WERI-Rb-1 (cell line): ENCODE measurements around the gene TRIM62.

Experiments
- DNase-seq: peaks from one replicate; pipeline ENCODE4 v3.0.0-alpha.2; 2020
- H3K27ac ChIP-seq: fragments of 250-450 bp; sonication (Bioruptor Pico); 2 replicates; pipeline ENCODE4 v1.5.1; 2020; ENCODE audit warnings: mild to moderate bottlenecking, moderate library complexity
- H3K27me3 ChIP-seq: fragments of 250-450 bp; sonication (Bioruptor Pico); 2 replicates; pipeline ENCODE4 v1.5.1; 2021; ENCODE audit warnings: mild to moderate bottlenecking, low read depth, moderate library complexity; ENCODE audit not compliant: insufficient read depth, severe bottlenecking
- H3K36me3 ChIP-seq: fragments of 250-450 bp; sonication (Bioruptor Pico); 2 replicates; pipeline ENCODE4 v1.5.1; 2020; ENCODE audit warnings: mild to moderate bottlenecking, moderate library complexity
- H3K4me3 ChIP-seq: 2 replicates; pipeline ENCODE4 v1.5.1; 2011; ENCODE audit warnings: low read depth, mild to moderate bottlenecking, control low read depth, low read length
- H3K9me3 ChIP-seq: fragments of 250-450 bp; sonication (Bioruptor Pico); 2 replicates; pipeline ENCODE4 v1.5.1; 2021; ENCODE audit warnings: mild to moderate bottlenecking, moderate library complexity; ENCODE audit not compliant: severe bottlenecking
- TF ChIP-seq, protein P1 (sequence below): IDR thresholded peaks from 2 replicates; pipeline ENCODE4 v1.5.1; 2011; ENCODE audit warnings: low read depth, mild to moderate bottlenecking, control low read depth, inconsistent platforms, low read length

The TRIM62 gene

DNA sequence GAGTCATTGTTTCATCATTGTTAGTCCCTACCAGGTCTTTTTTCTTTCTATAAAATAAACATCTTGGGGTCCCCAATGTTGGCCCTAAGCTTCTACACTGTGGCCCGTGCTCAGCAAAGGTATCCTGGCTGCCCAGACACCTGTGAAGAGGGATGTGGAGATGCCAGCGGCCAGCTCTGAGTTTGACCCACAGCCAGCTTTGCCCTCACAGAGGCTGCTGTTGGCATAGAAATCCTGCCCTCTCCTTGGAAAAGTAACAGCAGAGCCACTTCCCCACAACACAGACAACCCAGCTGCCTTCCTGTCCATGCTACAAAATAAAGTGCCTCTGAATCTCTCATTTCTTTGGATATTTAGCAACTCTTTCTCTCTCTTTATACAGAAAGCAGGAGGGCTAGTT, 6.0 kb downstream of the TRIM62 start:
- H3K4me3 ChIP-seq: no peak overlapping the region
- H3K27ac ChIP-seq: no peak overlapping the region; the same call in 1 of the 2 replicates
- no peaks in the 10 kb centered on the region for H3K9me3 ChIP-seq
- no peaks in the 10 kb centered on the region for H3K27me3 ChIP-seq
- DNase-seq: no peak
- TF ChIP-seq, protein P1, sequence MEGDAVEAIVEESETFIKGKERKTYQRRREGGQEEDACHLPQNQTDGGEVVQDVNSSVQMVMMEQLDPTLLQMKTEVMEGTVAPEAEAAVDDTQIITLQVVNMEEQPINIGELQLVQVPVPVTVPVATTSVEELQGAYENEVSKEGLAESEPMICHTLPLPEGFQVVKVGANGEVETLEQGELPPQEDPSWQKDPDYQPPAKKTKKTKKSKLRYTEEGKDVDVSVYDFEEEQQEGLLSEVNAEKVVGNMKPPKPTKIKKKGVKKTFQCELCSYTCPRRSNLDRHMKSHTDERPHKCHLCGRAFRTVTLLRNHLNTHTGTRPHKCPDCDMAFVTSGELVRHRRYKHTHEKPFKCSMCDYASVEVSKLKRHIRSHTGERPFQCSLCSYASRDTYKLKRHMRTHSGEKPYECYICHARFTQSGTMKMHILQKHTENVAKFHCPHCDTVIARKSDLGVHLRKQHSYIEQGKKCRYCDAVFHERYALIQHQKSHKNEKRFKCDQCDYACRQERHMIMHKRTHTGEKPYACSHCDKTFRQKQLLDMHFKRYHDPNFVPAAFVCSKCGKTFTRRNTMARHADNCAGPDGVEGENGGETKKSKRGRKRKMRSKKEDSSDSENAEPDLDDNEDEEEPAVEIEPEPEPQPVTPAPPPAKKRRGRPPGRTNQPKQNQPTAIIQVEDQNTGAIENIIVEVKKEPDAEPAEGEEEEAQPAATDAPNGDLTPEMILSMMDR: no peak
- H3K36me3 ChIP-seq: peaks cover 8% of the 10 kb centered on the region

DNA sequence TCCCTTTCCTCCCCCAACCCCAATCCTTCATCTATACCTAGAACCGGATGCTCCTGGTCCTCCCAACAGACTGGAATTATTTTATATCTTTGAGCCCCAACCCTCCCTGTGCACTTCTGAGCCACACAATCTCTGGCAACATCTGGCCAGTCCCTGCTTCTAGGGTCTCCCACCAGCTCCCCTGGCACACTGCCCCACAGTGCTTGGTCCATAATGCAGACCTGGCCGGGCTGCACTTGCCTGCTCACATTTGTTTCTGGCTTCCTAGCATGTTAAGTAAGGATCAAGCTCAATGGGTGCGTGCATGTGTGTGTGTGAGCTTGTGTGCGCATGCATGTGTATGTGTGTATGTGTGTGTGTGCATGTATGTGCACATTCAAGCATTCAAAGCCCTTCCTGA, 8.8 kb downstream of the TRIM62 start:
- no peak for DNase-seq
- H3K4me3 ChIP-seq: no peak overlapping the region
- TF ChIP-seq, protein P1: no peak
- H3K27me3 ChIP-seq: no peaks in the 10 kb centered on the region
- peaks cover 10% of the 10 kb centered on the region for H3K36me3 ChIP-seq
- H3K27ac ChIP-seq: no peak overlapping the region
- no peaks in the 10 kb centered on the region for H3K9me3 ChIP-seq

DNA sequence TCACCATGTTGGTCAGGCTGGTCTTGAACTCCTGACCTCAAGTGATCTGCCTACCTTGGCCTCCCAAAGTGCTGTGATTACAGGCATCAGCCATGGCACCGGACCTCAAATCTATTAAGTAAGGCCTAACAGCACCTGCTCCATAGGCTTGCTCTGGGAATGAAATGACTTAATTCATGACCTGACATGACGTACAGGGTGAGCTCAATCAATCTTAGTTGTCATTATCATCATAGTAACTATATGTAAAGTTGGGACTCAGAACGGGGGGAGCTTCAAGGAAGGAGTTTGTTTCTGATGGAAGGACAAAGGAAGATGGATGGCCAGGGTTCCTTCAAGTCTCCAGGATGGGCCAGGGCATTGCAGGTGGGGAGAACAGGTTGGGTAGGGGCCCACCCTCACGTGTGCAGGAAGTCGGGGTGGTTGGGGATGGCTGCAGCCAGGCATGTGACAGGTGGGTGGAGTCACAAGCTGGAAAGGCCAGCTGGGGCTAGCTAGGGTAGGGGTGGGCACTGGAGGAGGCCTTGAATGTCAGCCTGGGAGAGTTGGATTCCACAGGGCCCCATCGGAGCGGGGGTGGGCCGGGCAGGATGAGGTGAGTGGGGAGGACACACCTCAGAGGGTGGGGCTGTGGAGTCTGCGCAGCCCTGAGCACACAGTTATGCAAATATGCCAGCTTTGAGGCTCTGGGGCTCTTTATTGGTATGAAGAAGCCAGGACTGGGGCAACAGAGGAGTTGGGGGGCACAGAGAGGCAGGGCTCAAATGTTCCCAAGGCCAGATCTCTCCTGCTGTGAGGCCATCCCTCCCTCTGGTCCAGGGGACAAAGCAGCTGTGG, 9.6 kb downstream of the TRIM62 start:
- no peaks in the 10 kb centered on the region for H3K9me3 ChIP-seq
- no peak overlapping the region for H3K4me3 ChIP-seq
- H3K27ac ChIP-seq: no peak overlapping the region
- DNase-seq: peak; percentile 20
- peaks cover 18% of the 10 kb centered on the region for H3K36me3 ChIP-seq
- no peaks in the 10 kb centered on the region for H3K27me3 ChIP-seq
- TF ChIP-seq, protein P1: no peak

DNA sequence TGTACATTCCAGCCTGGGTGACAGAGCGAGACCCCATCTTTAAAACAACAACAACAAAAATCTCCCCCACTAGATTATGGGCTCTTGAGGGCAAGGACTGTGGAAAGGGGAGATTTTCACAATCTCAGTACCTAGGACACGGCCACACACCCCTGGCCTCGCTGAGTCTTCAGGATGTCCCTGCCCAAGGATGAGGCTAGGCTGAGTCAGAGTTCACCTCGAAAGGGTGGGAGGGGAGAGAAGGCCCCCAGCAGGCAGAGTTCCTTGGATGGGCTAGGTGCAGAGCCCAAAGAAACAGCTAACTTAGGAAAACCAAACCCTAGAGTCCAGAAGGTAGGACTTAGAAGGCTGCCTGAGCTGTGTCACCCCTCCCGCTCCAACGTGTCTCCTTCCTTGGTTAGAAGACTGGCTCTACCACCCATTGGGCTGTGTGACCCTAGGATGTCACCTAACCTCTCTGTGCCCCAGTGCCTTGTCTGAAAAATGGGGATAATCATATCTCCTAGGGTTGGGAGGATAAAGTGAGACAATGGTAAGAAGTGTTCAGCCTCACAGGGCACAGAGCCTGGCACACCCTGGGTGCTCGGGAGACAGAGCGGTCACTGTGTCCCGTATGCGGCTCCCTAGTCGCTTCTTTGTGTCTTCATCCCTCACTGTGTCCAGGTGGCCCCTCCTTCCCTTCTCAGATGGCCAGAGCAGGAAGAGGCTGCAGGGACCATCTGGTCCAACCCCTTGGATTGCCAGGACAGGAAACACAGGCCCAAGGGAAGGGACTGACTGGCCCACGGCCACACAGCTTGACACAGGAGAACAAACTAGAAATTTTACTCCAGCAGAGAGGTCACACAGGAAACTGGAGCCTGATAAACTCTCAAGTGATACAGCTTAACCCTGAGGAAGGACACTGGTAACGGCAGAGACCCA, 11.2 kb downstream of the TRIM62 start:
- Histone ChIP-seq H3K27ac (no peak overlapping the region), H3K36me3 (peaks cover 29% of the 10 kb centered on the region), H3K4me3 (no peak overlapping the region), H3K9me3 (no peaks in the 10 kb centered on the region), H3K27me3 (no peaks in the 10 kb centered on the region)
- peak; percentile 17 for DNase-seq
- TF ChIP-seq, protein P1: no peak

DNA sequence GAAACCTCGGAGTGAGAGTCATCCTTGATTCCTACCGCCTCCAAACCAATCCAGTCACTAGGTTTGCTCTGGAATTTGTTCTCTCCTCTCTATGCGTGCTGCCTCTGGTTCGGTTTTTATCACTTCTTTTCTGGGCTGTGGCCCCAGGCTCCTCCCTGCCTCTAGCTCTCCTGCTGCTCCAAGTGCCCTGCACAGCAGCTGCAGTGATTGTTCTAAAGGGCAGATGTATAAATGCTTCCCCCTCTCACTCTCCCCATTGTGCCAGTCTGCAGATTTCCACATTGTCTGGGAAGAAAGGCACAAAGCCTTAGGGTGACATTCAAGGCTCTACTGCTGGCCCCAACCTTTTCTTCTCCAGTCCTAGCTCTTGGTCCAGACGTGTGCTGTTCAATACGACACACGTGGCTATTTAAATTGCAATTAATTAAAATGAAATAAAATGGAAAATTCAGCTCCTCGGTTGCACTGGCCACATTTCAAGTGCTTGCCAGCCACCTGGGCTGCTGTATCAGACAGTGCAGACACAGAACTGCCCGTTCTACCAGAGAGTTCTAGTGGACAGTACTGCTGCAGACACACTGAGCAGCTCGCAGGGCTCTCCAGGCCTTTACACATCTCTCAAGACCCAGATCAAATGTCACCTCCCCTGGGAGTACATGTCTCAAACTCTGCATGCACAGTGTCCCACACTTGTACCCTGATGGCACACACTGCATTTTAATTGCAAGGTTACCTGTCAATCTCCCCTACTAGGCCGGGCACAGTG, 12.4 kb downstream of the TRIM62 start:
- peaks cover 32% of the 10 kb centered on the region for H3K36me3 ChIP-seq
- no peak for DNase-seq

More for the DNA sequence above, 12.4 kb downstream of the TRIM62 start:
- Histone ChIP-seq H3K27me3 (no peaks in the 10 kb centered on the region), H3K4me3 (no peak overlapping the region), H3K27ac (no peak overlapping the region), H3K9me3 (no peaks in the 10 kb centered on the region)
- TF ChIP-seq, protein P1: no peak
